Spleen (tissue), 11 donors: Measurements from ENCODE around the gene IL1RAPL1. TPM values are rescaled to one million over a fixed set of nuclear protein-coding genes. Genes with fewer than 3 reads are reported as not detected.

ENCODE experiments used
- DNase-seq: peaks from one replicate; pipeline ENCODE4 v3.0.0-alpha.2; 2020
- H3K27ac ChIP-seq, 8 donors: fragments of 200-600 bp; sonication (generic) in 7 of 8; 1 replicate in 4 of 8; 2 replicates in 4 of 8; pipeline versions ENCODE4 v1.5.0 to v1.8.0; 2016 to 2021; ENCODE audit warnings: inconsistent platforms in 4 of 8, mild to moderate bottlenecking in 4 of 8, moderate library complexity in 1 of 8
- H3K27me3 ChIP-seq, 7 donors: fragments of 200-600 bp; sonication (generic) in 6 of 7; replicated peaks in 1 of 7; 1 replicate in 4 of 7; 2 replicates in 3 of 7; pipeline versions ENCODE4 v1.5.0 to v1.8.0; 2016 to 2021; ENCODE audit warnings: inconsistent platforms in 3 of 7, mild to moderate bottlenecking in 1 of 7
- H3K36me3 ChIP-seq, 6 donors: fragments of 200-600 bp; sonication (generic) in 5 of 6; 1 replicate in 4 of 6; 2 replicates in 2 of 6; pipeline versions ENCODE4 v1.5.0 to v1.8.0; 2016 to 2021; ENCODE audit warnings: inconsistent platforms in 2 of 6
- H3K4me1 ChIP-seq, 6 donors: fragments of 200-600 bp; sonication (generic) in 5 of 6; 1 replicate in 3 of 6; 2 replicates in 3 of 6; pipeline versions ENCODE4 v1.5.0 to v1.8.0; 2016 to 2021; ENCODE audit warnings: inconsistent platforms in 3 of 6
- H3K4me3 ChIP-seq, 8 donors: fragments of 200-600 bp; sonication (generic) in 7 of 8; 1 replicate in 4 of 8; 2 replicates in 4 of 8; pipeline versions ENCODE4 v1.5.0 to v1.8.0; 2016 to 2021; ENCODE audit warnings: inconsistent platforms in 4 of 8, mild to moderate bottlenecking in 4 of 8, moderate library complexity in 2 of 8
- H3K9me3 ChIP-seq, 8 donors: fragments of 200-600 bp; sonication (generic) in 7 of 8; 1 replicate in 4 of 8; 2 replicates in 4 of 8; pipeline versions ENCODE4 v1.5.0 to v1.8.0; 2016 to 2021; ENCODE audit warnings: inconsistent platforms in 4 of 8
- POLR2A ChIP-seq, 3 donors: fragments of 450-650 bp; IDR thresholded peaks; one replicate each; pipeline ENCODE4 v1.5.1; 2017; ENCODE audit warnings: antibody characterized with exemption in 3 of 3, mild to moderate bottlenecking in 1 of 3
- POLR2AphosphoS5 ChIP-seq, 3 donors: sonication (generic); formaldehyde crosslinking; IDR thresholded peaks; one replicate each; pipeline ENCODE4 v1.5.1; 2017; ENCODE audit warnings: antibody characterized with exemption in 3 of 3
- WGBS, 5 donors: extraction: QIAGEN DNeasy Blood & Tissue Kit in 3 of 5; methylation state at CpG; one replicate each; pipeline versions ENCODE4 v1.1.5 to v1.1.7; 2013 to 2018; 5-methylcytosine and 5-hydroxymethylcytosine counted together
- intact Hi-C: fragments of 100-400 bp; cut with DNase I; formaldehyde crosslinking; loops from one replicate; pipeline ENCODE4 v1.15.0; 2023; ENCODE audit warnings: low total_unique reads
- polyA plus RNA-seq, 3 donors: library from polyadenylated mRNA; stranded (reverse); fragments of 200-250 nt; gene quantifications; one replicate each; pipeline ENCODE4 v1.2.1, GENCODE V29; 2013
- total RNA-seq, 7 donors: library from RNA; depleted of rRNA in 3 of 7; stranded (reverse); fragments of >200 nt in 3 of 7; fragmentation: NEBNext Ultra II Directional in 4 of 7; extraction: Animal tissue kit (Norgen Biotek cat#: 25700) in 4 of 7; gene quantifications; one replicate each; pipeline versions ENCODE4 v1.1.0 to v1.2.1, GENCODE V29; 2016 to 2021
- TF ChIP-seq, protein P1 (sequence below), 11 experiments: fragments of 200-600 bp in 7 of 11; fragments of 450-650 bp in 4 of 11; sonication (generic) in 4 of 11; IDR thresholded peaks in 8 of 11; conservative IDR thresholded peaks in 3 of 11; 1 replicate in 7 of 11; 2 replicates in 4 of 11; pipeline versions ENCODE4 v1.4.0 to v1.8.0; 2016 to 2021; ENCODE audit warnings: antibody characterized with exemption in 11 of 11, inconsistent platforms in 4 of 11, mild to moderate bottlenecking in 1 of 11
- donor health status: healthy with polysubstance abuse.
- donor health status: DM: no; HTN: no; CAD: no; lungs with moderate emphysema.
- donor health status: DM: no; HTN: no; CAD: no.
- donor health status: Bipolar disorder and iron deficiency.
- donor health status: healthy.
- donor health status: DM: no; HTN: no; CAD: no.
- donor health status: DM: yes; HTN: yes; CAD: no.

The IL1RAPL1 gene
- total and polyA plus RNA-seq, 10 donors = 0.03 to 0.19 TPM; not detected in 8

DNA sequence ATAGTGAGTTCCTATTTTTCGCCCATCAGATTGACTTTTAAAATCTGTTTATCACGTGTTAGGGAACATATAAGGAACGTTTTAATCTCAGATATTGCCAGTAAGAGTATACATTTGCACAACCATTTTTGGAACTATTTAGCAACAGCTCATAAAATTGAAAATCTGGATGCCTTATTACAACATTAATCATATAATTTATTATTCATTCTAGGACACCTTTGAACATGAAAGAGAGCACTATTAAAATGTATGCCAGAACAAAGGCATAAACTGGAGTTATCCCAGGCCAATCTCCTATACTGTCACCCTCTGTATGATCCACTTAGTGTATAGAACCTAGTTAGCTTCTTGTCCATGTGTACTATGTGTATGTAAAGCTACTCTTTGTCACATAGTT is 1049.1 kb downstream of the IL1RAPL1 start:
- no peaks in the 10 kb centered on the region for H3K9me3 ChIP-seq
- WGBS, 5 donors = 52 to 81% (median 70%) methylated on average over 3 of the region's 3 CpGs
- TF ChIP-seq POLR2AphosphoS5 (IDR thresholded peaks at IDR 0.05) = no peak
- TF ChIP-seq, protein P1, sequence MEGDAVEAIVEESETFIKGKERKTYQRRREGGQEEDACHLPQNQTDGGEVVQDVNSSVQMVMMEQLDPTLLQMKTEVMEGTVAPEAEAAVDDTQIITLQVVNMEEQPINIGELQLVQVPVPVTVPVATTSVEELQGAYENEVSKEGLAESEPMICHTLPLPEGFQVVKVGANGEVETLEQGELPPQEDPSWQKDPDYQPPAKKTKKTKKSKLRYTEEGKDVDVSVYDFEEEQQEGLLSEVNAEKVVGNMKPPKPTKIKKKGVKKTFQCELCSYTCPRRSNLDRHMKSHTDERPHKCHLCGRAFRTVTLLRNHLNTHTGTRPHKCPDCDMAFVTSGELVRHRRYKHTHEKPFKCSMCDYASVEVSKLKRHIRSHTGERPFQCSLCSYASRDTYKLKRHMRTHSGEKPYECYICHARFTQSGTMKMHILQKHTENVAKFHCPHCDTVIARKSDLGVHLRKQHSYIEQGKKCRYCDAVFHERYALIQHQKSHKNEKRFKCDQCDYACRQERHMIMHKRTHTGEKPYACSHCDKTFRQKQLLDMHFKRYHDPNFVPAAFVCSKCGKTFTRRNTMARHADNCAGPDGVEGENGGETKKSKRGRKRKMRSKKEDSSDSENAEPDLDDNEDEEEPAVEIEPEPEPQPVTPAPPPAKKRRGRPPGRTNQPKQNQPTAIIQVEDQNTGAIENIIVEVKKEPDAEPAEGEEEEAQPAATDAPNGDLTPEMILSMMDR (IDR thresholded peaks at IDR 0.05 in 8 of 11, conservative IDR thresholded peaks at IDR 0.05 in 3 of 11) = no peak
- no peak for TF ChIP-seq POLR2A (IDR thresholded peaks at IDR 0.05)
- no peaks in the 10 kb centered on the region for H3K4me1 ChIP-seq
- H3K27ac ChIP-seq = no peak overlapping the region
- H3K36me3 ChIP-seq = no peaks in the 10 kb centered on the region
- no peak for DNase-seq
- H3K27me3 ChIP-seq = no peaks in the 10 kb centered on the region
- intact Hi-C loops = no loop called here
- no peak overlapping the region for H3K4me3 ChIP-seq

DNA sequence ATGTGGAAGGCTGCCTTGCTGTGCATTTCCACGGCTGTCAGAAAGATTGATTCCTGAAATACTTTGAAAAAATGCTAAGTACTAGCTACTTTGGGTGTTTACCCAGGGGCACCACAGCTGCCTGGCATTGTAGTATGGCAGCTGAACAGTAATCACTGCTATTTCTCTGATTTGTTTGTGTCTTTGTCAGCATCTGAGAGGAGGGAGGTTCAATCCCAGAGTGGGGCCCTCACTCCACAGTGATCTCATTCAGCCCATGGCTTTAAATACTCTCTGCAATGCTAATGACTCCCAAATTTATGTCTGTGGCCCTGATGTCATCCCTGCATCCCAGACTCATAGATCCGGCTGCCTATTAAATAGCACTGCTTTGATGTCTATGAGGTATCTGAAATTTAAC is 1052.9 kb downstream of the IL1RAPL1 start:
- TF ChIP-seq POLR2AphosphoS5 (IDR thresholded peaks at IDR 0.05) (no peak), POLR2A (IDR thresholded peaks at IDR 0.05) (no peak)
- TF ChIP-seq, protein P1 (IDR thresholded peaks at IDR 0.05 in 8 of 11, conservative IDR thresholded peaks at IDR 0.05 in 3 of 11) = no peak
- H3K36me3 ChIP-seq = no peaks in the 10 kb centered on the region
- H3K4me3 ChIP-seq = no peak overlapping the region
- intact Hi-C loops = no loop called here
- DNase-seq = no peak
- no peak overlapping the region for H3K27ac ChIP-seq
- 77 to 100% (median 82%) methylated on average over 2 of the region's 2 CpGs for WGBS, 5 donors
- no peaks in the 10 kb centered on the region for H3K27me3 ChIP-seq
- peaks cover 0 to under 1% (median 0%) of the 10 kb centered on the region in 8 donors for H3K9me3 ChIP-seq
- no peaks in the 10 kb centered on the region for H3K4me1 ChIP-seq

DNA sequence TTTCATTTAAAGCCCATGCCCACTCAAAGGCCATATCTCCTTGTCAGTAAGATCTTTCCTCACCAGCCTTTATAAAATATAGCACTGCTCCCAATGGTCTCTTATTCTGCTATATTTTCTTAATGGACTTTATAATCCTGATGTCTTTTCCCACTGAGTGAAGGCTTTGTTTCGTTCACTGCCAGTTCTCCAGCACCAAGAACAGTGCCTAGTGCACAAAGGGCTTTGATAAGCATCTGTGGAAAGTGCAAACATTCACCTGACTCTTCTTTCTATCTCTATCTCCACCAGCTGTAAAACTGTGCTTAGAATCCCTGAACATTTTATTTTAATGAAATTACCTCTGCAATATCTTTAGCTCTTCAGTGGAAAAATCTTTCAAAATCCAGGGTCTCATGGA is 1054.2 kb downstream of the IL1RAPL1 start:
- intact Hi-C loops = no loop called here
- TF ChIP-seq, protein P1 (IDR thresholded peaks at IDR 0.05 in 8 of 11, conservative IDR thresholded peaks at IDR 0.05 in 3 of 11) = no peak
- TF ChIP-seq POLR2AphosphoS5 (IDR thresholded peaks at IDR 0.05) = no peak
- no peak for TF ChIP-seq POLR2A (IDR thresholded peaks at IDR 0.05)
- H3K36me3 ChIP-seq = no peaks in the 10 kb centered on the region
- DNase-seq = no peak
- no peak overlapping the region for H3K27ac ChIP-seq
- no peaks in the 10 kb centered on the region for H3K27me3 ChIP-seq
- no peak overlapping the region for H3K4me3 ChIP-seq
- peaks cover 0 to 12% (median 0%) of the 10 kb centered on the region in 8 donors for H3K9me3 ChIP-seq
- 18 to 50% (median 38%) methylated on average over 1 of the region's 1 CpG for WGBS, 5 donors
- H3K4me1 ChIP-seq = no peaks in the 10 kb centered on the region

DNA sequence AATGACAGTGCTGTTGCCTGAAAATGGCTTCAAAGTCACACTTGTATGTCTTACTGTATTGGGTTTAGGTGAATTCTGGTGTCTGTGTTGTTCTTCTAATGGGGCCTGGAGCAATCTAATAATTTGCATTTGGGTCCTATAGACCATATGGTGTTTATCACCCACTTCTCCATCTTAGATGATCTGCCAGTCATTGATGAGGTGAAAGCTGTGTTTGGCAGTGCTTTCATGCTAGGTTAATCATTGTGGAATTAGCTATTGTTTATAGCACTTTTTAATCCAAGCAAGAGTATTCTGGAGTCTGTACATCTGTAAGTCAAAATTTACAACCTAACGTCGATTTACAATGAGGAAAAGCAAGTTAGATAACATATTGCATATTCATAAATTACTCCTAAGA is 1055.9 kb downstream of the IL1RAPL1 start:
- no peak overlapping the region for H3K27ac ChIP-seq
- no peak for DNase-seq
- TF ChIP-seq POLR2AphosphoS5 (IDR thresholded peaks at IDR 0.05) (no peak), POLR2A (IDR thresholded peaks at IDR 0.05) (no peak)
- TF ChIP-seq, protein P1 (IDR thresholded peaks at IDR 0.05 in 8 of 11, conservative IDR thresholded peaks at IDR 0.05 in 3 of 11) = no peak
- no peaks in the 10 kb centered on the region for H3K27me3 ChIP-seq
- WGBS, 5 donors = 84 to 94% (median 87%) methylated on average over 2 of the region's 2 CpGs
- H3K4me1 ChIP-seq = no peaks in the 10 kb centered on the region
- H3K9me3 ChIP-seq = peaks cover 0 to 17% (median 0%) of the 10 kb centered on the region in 8 donors
- no peaks in the 10 kb centered on the region for H3K36me3 ChIP-seq
- no peak overlapping the region for H3K4me3 ChIP-seq
- intact Hi-C loops = no loop called here
